ENCODE measurements around the gene B4GALNT3. TPM values are rescaled to one million over a fixed set of nuclear protein-coding genes. Genes with fewer than 3 reads are reported as not detected.

Gene B4GALNT3
- total RNA-seq, 4 donors from 2014 or later, result 9.1 to 30.3 (median 12.5) TPM

DNA sequence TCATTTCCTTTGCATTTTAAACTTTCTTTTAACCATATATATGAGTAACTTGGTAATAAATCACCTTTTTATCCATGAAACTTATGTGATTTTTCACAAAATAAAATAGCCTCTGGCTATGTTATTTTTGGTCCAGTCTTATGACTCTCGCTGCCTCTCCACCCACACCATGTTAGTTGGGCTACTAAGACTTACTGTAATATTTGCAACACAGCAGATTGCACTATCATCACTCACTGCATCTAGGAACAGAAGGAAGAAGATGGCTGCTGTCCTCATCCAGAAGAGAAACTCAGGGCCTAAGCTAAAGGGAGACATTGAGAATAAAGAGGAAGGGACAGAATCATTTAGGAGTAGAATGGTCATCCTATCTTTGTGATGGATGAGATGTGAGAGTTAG is 12.6 kb upstream of the B4GALNT3 start:
- Histone ChIP-seq H3K27me3 (no peaks in the 10 kb centered on the region), H3K4me3 (no peak overlapping the region), H3K36me3 (no peaks in the 10 kb centered on the region), H3K27ac (no peak overlapping the region), H3K9me3 (no peaks in the 10 kb centered on the region), H3K4me1 (no peaks in the 10 kb centered on the region)
- DNase-seq, result no peak
- TF ChIP-seq, protein P1, sequence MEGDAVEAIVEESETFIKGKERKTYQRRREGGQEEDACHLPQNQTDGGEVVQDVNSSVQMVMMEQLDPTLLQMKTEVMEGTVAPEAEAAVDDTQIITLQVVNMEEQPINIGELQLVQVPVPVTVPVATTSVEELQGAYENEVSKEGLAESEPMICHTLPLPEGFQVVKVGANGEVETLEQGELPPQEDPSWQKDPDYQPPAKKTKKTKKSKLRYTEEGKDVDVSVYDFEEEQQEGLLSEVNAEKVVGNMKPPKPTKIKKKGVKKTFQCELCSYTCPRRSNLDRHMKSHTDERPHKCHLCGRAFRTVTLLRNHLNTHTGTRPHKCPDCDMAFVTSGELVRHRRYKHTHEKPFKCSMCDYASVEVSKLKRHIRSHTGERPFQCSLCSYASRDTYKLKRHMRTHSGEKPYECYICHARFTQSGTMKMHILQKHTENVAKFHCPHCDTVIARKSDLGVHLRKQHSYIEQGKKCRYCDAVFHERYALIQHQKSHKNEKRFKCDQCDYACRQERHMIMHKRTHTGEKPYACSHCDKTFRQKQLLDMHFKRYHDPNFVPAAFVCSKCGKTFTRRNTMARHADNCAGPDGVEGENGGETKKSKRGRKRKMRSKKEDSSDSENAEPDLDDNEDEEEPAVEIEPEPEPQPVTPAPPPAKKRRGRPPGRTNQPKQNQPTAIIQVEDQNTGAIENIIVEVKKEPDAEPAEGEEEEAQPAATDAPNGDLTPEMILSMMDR (IDR thresholded peaks at IDR 0.05), result no peak
- TF ChIP-seq POLR2A (IDR thresholded peaks at IDR 0.05), result no peak

GRCh38 chr12:449203-449602 is 10.5 kb upstream of the B4GALNT3 start:
- no peak for DNase-seq
- Histone ChIP-seq H3K36me3 (no peaks in the 10 kb centered on the region), H3K27ac (no peak overlapping the region), H3K27me3 (no peaks in the 10 kb centered on the region), H3K4me3 (no peak overlapping the region), H3K4me1 (no peaks in the 10 kb centered on the region), H3K9me3 (no peaks in the 10 kb centered on the region)
- TF ChIP-seq, protein P1 (IDR thresholded peaks at IDR 0.05), result no peak
- no peak for TF ChIP-seq POLR2A (IDR thresholded peaks at IDR 0.05)

- no peaks in the 10 kb centered on the region for H3K4me1 ChIP-seq
- TF ChIP-seq POLR2A (IDR thresholded peaks at IDR 0.05), result no peak
- TF ChIP-seq, protein P1 (IDR thresholded peaks at IDR 0.05), result no peak
- no peaks in the 10 kb centered on the region for H3K27me3 ChIP-seq
- no peaks in the 10 kb centered on the region for H3K9me3 ChIP-seq
- H3K4me3 ChIP-seq, result no peak overlapping the region
- no peaks in the 10 kb centered on the region for H3K36me3 ChIP-seq
- no peak overlapping the region for H3K27ac ChIP-seq
- DNase-seq, result no peak
These were observed 9.3 kb upstream of the B4GALNT3 start for GRCh38 chr12:450438-450837.

DNA sequence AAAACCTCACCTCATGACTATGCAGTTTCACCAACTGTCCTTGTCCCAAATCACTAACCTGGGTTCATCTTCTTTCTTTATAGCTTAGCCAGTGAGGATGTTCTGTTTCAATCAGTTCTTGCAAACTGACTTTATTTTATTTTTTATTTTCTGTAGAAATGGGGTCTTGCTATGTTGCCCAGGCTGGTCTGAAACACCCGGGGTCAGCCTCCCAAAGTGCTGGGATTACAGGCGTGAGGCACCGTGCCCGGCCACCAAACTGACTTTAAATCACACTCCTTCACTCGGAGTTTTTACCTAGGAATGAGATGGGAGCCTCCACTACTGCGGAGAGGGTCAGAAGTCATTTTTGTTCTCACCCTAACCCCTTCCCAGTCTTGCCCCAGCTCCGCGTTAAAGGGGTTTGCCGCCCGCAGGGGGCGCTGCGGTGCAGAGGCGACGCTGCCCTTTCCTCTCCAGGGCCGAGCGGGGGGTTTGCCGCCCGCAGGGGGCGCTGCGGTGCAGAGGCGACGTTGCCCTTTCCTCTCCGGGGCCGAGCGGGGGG is 7.0 kb upstream of the B4GALNT3 start:
- no peaks in the 10 kb centered on the region for H3K36me3 ChIP-seq
- no peaks in the 10 kb centered on the region for H3K4me1 ChIP-seq
- TF ChIP-seq POLR2A (IDR thresholded peaks at IDR 0.05), result no peak
- TF ChIP-seq, protein P1 (IDR thresholded peaks at IDR 0.05), result peak in 4 of 6 experiments; percentile 6 to 52 (median 24)
- no peak overlapping the region for H3K4me3 ChIP-seq
- no peaks in the 10 kb centered on the region for H3K9me3 ChIP-seq
- H3K27ac ChIP-seq, result no peak overlapping the region
- no peak for DNase-seq
- no peaks in the 10 kb centered on the region for H3K27me3 ChIP-seq

- DNase-seq, result no peak
- Histone ChIP-seq H3K4me3 (no peak overlapping the region), H3K27me3 (no peaks in the 10 kb centered on the region), H3K36me3 (no peaks in the 10 kb centered on the region), H3K9me3 (no peaks in the 10 kb centered on the region), H3K27ac (no peak overlapping the region), H3K4me1 (peaks cover 0 to 8% (median 4%) of the 10 kb centered on the region in 4 donors)
- no peak for TF ChIP-seq POLR2A (IDR thresholded peaks at IDR 0.05)
- TF ChIP-seq, protein P1 (IDR thresholded peaks at IDR 0.05), result no peak
These were observed 4.9 kb upstream of the B4GALNT3 start for GRCh38 chr12:454833-455232.

DNA sequence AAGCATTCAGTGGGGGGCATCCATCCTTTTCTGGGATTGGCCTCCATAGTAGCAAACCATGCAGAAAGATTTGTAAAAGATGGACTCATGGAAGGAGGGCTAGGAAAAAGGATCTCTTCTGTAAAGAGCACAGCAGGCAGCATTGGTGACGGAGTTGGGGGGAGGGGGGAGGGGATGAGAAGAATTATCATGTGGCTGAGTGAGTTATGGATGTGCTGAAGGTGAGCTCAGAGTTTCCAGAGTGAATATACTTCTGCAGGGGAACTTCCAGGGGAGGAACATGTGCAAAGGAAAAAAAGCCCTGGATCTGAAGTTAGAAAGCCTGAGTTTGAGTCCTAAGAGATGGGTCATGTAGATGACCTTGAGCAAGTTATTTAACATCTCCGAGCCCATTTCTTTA is 3.9 kb upstream of the B4GALNT3 start:
- TF ChIP-seq, protein P1 (IDR thresholded peaks at IDR 0.05), result no peak
- TF ChIP-seq POLR2A (IDR thresholded peaks at IDR 0.05), result no peak
- H3K36me3 ChIP-seq, result no peaks in the 10 kb centered on the region

More for the DNA sequence above, 3.9 kb upstream of the B4GALNT3 start:
- Histone ChIP-seq H3K27ac (no peak overlapping the region), H3K4me3 (no peak overlapping the region), H3K4me1 (peaks cover 0 to 12% (median 7%) of the 10 kb centered on the region in 4 donors), H3K9me3 (no peaks in the 10 kb centered on the region), H3K27me3 (no peaks in the 10 kb centered on the region)
- DNase-seq, result no peak
